ENCODE measurements around the gene GRIP2.

- TF ChIP-seq CTCF (optimal IDR thresholded peaks at IDR 0.05 in 1 of 3, IDR thresholded peaks at IDR 0.05 in 1 of 3, conservative IDR thresholded peaks at IDR 0.05 in 1 of 3; ENCODE audit: extremely low read depth in 1 of 3, insufficient read depth in 2 of 3, low read length in 3 of 3) (no peak), EZH2 (IDR thresholded peaks at IDR 0.05; ENCODE audit: low read length) (no peak)
Observed at GRCh38 chr3:14450922-14451606, 89.1 kb downstream of the GRIP2 start.
